ENCODE measurements around the gene GART. TPM values are rescaled to one million over a fixed set of nuclear protein-coding genes. Genes with fewer than 3 reads are reported as not detected.

The GART gene
- total and polyA plus RNA-seq, 2 of the 4 experiments (the other 2 are of a cell fraction) = 29.9 to 73.8 TPM

DNA sequence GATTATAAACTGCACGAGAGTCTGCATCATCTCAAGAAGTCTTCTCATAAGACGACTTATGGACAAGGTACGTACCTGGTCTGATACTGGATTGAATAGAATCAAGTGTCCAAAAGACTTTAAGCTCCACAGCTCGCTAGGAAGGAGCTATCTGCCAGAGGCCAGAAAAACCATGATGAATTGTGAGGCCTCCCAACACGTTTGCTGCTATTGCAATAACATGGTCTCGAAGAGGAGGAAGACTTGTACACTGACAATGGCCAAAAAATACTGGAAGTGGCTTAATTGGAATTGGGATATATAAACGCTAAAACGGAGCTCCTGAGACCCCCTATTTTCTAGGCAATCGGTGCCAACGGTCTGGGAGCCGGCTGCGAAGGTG, 50.9 kb downstream of the GART start:
- no peak overlapping the region for H2BK20ac ChIP-seq (ENCODE audit: low read depth, low read length)
- H3K23ac ChIP-seq (ENCODE audit: low read depth, low read length) = no peak overlapping the region
- peak overlapping the region; percentile 12; the same call in 1 of the 2 replicates for H3K18ac ChIP-seq (ENCODE audit: low read depth, low read length)
- H3K79me1 ChIP-seq (ENCODE audit: low read depth in 1 of 2, low read length in 2 of 2) = 0 out of 4 replicates have a peak, but pooled peaks cover 0 to 2% of the 10 kb centered on the region in 2 experiments
- dilution Hi-C loops (cut with HindIII; ENCODE audit: low sequenced_read_pairs, unreplicated experiment) (no loop called here), in situ Hi-C loops (cut with MboI; ENCODE audit: low sequenced_read_pairs) (no loop called here), intact Hi-C loops (cut with micrococcal nuclease) (no loop called here)
- 0 out of 2 replicates have a peak, but pooled peaks cover 4% of the 10 kb centered on the region for H3K9me1 ChIP-seq (ENCODE audit: insufficient read depth, low read length)
- no peak overlapping the region for H2BK120ac ChIP-seq (ENCODE audit: low read depth, low read length)
- H3K27me3 ChIP-seq (ENCODE audit: control insufficient read depth, insufficient read depth, low read length) = peaks cover 3% of the 10 kb centered on the region; the same call in 1 of the 2 replicates
- no peaks in the 10 kb centered on the region for H3K9me3 ChIP-seq (ENCODE audit: control insufficient read depth, insufficient read depth, low read length)
- H3K9ac ChIP-seq (ENCODE audit: low read depth, low read length) = peak overlapping the region; percentile 70
- H3K4me1 ChIP-seq (ENCODE audit: control insufficient read depth, insufficient read depth, low read length) = peaks cover 3% of the 10 kb centered on the region; the same call in 1 of the 2 replicates
- H2BK5ac ChIP-seq (ENCODE audit: low read depth, low read length, poor library complexity, severe bottlenecking) = no peak overlapping the region
- peak overlapping the region; percentile 88 for H4K5ac ChIP-seq (ENCODE audit: low read depth, low read length)
- no peak overlapping the region for H2AK5ac ChIP-seq (ENCODE audit: low read depth, low read length)
- CTCF ChIA-PET = interaction anchor here (0.6 kb wide), 1 partner anchor 561 kb away, joined by 3 read pairs; no protein-coding TSS in a partner anchor
- H3K4ac ChIP-seq (ENCODE audit: low read depth, low read length) = peak overlapping the region; percentile 66
- no peaks in the 10 kb centered on the region for H3K36me3 ChIP-seq (ENCODE audit: control insufficient read depth, insufficient read depth, low read length)
- peak overlapping the region; percentile 63 for H2AK9ac ChIP-seq (replicated peaks; ENCODE audit: low read depth, low read length, poor library complexity)
- H4K91ac ChIP-seq (ENCODE audit: insufficient read depth, low read depth, low read length) = no peak overlapping the region
- peak overlapping the region; percentile 90; the same call in 1 of the 3 replicates for H2BK15ac ChIP-seq (ENCODE audit: low read depth, low read length)
- H3K4me2 ChIP-seq (ENCODE audit: low read depth, low read length) = peak overlapping the region; percentile 97
- no peak overlapping the region for H3K27ac ChIP-seq (ENCODE audit: insufficient read depth, low read length)
- BruUV-seq (replicated peaks) = no TSS peak
- peak overlapping the region; percentile 22; the same call in 1 of the 2 replicates for H3K56ac ChIP-seq (ENCODE audit: extremely low read depth, insufficient read depth, low read length)
- POLR2A ChIA-PET (ENCODE audit: unreplicated experiment) = interaction anchor here (1.1 kb wide), 1 partner anchor 11 kb away, joined by 5 read pairs; the partner anchor contains the start of gene TMEM50B
- ATAC-seq (ENCODE audit: low read depth) (peak; percentile 2), DNase-seq (no peak)
- H2AFZ ChIP-seq (replicated peaks; ENCODE audit: low read length, poor library complexity) = peak overlapping the region; percentile 98
- 100% methylated on average over 1 of the region's 12 CpGs; no CpG with 5 or more reads in 1 of the 2 experiments for WGBS, 2 experiments (ENCODE audit: extremely low coverage in 2 of 2, insufficient read length in 1 of 2)
- peak overlapping the region; percentile 86 to 96; a peak in 3 of 4 replicates for H4K8ac ChIP-seq (ENCODE audit: low read depth in 2 of 2, low read length in 2 of 2)
- peak overlapping the region; percentile 82 for H3K4me3 ChIP-seq (ENCODE audit: insufficient read depth, low read depth, low read length)
- TF ChIP-seq, protein P1, sequence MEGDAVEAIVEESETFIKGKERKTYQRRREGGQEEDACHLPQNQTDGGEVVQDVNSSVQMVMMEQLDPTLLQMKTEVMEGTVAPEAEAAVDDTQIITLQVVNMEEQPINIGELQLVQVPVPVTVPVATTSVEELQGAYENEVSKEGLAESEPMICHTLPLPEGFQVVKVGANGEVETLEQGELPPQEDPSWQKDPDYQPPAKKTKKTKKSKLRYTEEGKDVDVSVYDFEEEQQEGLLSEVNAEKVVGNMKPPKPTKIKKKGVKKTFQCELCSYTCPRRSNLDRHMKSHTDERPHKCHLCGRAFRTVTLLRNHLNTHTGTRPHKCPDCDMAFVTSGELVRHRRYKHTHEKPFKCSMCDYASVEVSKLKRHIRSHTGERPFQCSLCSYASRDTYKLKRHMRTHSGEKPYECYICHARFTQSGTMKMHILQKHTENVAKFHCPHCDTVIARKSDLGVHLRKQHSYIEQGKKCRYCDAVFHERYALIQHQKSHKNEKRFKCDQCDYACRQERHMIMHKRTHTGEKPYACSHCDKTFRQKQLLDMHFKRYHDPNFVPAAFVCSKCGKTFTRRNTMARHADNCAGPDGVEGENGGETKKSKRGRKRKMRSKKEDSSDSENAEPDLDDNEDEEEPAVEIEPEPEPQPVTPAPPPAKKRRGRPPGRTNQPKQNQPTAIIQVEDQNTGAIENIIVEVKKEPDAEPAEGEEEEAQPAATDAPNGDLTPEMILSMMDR (conservative IDR thresholded peaks at IDR 0.05; ENCODE audit: low read depth, low read length) = no peak
- no peak for TF ChIP-seq SMC3 (IDR thresholded peaks at IDR 0.05; ENCODE audit: low read depth, low read length)
- TF ChIP-seq POLR2A (IDR thresholded peaks at IDR 0.05; ENCODE audit: low read depth, low read length) = no peak
- TF ChIP-seq MXI1 (IDR thresholded peaks at IDR 0.05; ENCODE audit: borderline replicate concordance, low read depth, low read length) = no peak
- TF ChIP-seq, protein P2, sequence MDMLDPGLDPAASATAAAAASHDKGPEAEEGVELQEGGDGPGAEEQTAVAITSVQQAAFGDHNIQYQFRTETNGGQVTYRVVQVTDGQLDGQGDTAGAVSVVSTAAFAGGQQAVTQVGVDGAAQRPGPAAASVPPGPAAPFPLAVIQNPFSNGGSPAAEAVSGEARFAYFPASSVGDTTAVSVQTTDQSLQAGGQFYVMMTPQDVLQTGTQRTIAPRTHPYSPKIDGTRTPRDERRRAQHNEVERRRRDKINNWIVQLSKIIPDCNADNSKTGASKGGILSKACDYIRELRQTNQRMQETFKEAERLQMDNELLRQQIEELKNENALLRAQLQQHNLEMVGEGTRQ (IDR thresholded peaks at IDR 0.05; ENCODE audit: low read depth, low read length) = no peak
- TF ChIP-seq BHLHE40 (IDR thresholded peaks at IDR 0.05; ENCODE audit: low read depth, low read length) = no peak
- no peaks in the 10 kb centered on the region for H4K20me1 ChIP-seq (ENCODE audit: insufficient read depth, low read length)
- H3K14ac ChIP-seq (replicated peaks; ENCODE audit: low read depth, low read length) = no peak overlapping the region

All from IMR-90 (cell line).